GM10266 (cell line): ENCODE data around the gene SYNPR.

Source experiments
- DNase-seq: peaks from one replicate; pipeline ENCODE4 v3.0.0; 2012; ENCODE audit errors: extremely low spot score
- TF ChIP-seq, protein P1 (sequence below): IDR thresholded peaks from 2 replicates; pipeline ENCODE4 v1.5.1; 2012; ENCODE audit warnings: mild to moderate bottlenecking, low read depth; ENCODE audit not compliant: control insufficient read depth, insufficient read depth; ENCODE audit errors: missing control alignments

The SYNPR gene

DNA sequence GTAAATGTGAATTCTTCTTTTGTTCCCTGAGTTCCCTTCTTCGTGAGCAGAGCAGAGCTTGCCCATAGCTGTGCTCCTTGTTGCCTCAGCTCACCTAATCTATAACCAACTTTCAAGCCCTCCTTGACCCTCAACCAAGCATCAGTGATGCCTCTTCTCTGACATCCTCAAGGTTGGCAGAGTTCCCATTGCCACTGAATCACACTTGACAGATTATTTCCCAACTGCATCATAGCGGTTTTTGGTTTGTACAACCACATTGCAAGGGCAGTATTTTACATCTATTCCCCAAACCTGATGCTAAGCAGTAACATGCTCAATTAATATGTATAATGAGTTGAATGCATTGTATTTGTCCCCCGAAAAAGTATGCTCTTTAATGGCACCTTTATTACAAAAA, 241.3 kb downstream of the SYNPR start:
- no peak for DNase-seq
- TF ChIP-seq, protein P1, sequence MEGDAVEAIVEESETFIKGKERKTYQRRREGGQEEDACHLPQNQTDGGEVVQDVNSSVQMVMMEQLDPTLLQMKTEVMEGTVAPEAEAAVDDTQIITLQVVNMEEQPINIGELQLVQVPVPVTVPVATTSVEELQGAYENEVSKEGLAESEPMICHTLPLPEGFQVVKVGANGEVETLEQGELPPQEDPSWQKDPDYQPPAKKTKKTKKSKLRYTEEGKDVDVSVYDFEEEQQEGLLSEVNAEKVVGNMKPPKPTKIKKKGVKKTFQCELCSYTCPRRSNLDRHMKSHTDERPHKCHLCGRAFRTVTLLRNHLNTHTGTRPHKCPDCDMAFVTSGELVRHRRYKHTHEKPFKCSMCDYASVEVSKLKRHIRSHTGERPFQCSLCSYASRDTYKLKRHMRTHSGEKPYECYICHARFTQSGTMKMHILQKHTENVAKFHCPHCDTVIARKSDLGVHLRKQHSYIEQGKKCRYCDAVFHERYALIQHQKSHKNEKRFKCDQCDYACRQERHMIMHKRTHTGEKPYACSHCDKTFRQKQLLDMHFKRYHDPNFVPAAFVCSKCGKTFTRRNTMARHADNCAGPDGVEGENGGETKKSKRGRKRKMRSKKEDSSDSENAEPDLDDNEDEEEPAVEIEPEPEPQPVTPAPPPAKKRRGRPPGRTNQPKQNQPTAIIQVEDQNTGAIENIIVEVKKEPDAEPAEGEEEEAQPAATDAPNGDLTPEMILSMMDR, result no peak

DNA sequence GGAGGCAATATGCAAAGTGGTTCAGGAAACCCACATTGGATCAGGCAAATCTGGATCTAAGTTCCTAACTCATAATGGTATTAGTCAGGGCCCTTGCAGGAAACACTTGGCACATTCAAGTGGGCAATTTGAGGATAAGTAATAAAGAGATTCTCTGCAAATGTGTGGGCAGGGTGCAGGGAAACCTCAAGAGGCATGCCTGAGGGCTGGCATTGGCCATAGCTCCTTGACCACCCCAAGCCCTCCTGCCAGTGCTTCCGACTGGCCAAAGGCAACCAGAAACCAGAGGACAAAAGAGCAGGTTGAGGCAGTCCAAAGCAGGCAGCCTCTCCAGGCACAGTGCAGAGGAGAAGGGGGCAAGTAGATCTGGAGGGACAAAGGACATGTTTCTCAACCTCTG, 243.5 kb downstream of the SYNPR start:
- TF ChIP-seq, protein P1, result no peak
- DNase-seq, result no peak

DNA sequence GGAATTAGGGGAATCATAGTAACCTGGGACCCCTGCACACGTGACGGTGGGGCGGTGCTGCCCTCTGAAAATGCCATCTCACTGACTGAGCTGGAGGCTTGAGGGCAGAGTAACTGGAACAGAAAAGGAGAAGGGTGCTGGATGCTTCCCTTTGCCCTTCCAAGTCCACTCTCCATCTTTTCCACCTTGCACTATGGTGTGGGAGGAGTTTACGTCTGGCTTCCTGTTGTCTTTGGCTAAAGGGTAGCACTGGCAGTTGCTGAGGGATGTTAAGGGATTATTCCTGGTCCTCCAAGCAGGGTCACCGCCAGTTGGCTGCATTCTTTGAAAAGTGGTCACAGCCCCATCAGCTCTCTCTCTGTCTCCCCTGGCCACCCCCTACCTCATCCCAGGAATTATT, 245.0 kb downstream of the SYNPR start:
- DNase-seq, result no peak
- TF ChIP-seq, protein P1, result no peak

DNA sequence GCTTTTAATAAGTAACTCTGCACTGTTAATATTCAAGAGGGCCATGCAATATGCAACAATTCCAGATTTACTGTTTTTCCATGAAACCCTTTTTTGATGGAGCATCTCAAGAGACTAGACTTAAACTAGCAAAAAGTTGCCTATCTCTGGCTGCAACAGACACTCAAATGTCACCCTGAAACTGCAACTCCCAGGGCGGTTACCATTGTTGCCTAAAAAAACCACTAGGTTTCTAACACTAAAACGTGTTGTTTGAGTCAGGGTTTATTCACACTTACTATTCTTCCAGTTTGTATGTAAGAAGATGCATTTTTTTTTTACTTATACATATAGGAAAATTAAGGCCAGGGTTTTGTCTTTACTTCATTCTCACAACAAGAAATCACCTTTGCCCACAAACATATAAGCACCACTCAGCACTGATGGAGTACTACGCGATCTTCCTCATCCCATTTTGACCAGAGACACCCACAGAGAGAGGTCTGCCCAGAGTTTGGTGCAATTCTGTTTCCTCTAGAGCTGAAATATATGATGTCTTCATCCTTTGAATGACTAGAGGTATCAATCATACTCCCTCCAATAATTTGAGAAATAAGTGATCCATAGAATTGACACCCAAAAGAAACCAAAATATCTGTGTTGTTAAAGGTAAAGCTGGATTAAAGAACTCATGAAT, 250.4 kb downstream of the SYNPR start:
- TF ChIP-seq, protein P1, result no peak
- DNase-seq, result no peak

DNA sequence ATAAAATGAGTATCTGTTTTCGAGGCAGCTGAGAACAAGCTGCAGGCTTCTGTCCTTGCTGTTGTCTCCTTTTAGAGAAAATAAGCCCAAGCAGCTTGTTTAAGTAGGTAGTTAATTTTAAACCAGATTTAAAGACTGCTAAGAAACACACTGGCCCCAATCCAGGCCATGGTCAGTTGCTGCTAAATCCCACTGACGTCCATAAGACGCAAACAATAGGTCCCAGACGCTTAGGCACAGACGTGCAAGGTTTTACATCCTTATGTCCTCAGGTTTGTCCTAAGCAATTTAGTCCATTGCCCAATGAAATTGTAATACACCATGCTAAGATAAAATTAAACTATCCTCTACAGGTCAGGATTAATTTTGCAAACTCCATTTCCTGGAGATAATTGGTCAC, 254.4 kb downstream of the SYNPR start:
- TF ChIP-seq, protein P1, result no peak
- no peak for DNase-seq

DNA sequence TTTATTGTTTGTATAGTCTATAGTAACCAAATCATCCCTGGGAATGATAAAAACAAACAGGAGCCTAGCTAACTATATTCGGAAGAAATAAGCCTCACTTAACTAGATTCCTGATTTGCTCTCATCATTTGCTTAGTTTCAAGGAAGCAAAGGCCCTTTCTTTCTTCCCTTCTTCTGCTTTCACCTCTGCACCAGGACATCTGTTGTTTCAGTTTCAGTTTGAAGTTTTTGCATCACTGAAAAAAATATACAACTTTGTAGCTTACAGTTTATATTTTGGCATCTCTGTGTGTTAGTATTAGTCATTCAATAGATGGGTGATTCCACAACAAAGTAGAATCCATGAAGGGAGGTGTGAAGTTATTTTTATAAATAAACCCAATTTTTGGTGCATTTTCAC, 260.8 kb downstream of the SYNPR start:
- no peak for DNase-seq
- TF ChIP-seq, protein P1, result no peak

DNA sequence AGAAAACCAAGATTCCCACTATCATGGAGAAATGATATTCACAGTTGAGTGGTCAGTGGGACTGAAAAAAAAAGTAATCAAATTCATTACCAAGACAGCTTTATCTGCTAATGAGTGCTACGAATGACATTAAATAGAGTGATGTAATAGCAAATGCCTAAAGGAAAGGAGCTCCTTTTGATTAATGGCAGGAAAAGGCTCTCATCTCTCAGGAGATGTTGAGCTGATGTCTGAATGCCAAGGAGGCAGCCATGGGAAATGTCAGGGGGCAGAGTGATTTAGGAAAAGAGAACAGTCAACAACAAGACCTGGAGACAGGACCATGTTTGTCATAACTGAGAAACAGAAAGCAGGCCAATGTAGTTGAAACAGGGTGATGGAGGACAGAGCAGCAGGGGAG, 277.7 kb downstream of the SYNPR start:
- DNase-seq, result no peak
- TF ChIP-seq, protein P1, result no peak
